Ovary (tissue), 9 donors: ENCODE data around the gene PXDC1. TPM values are rescaled to one million over a fixed set of nuclear protein-coding genes. Genes with fewer than 3 reads are reported as not detected.
"Not testable (repeated sequence)": the region's sequence is repeated elsewhere in the genome, so short reads cannot be mapped to it uniquely, and the experiment has no call there.

Source experiments
- DNase-seq, 5 donors: peaks; one replicate each; pipeline ENCODE4 v3.0.0-alpha.2; 2019 to 2020
- H3K27ac ChIP-seq, 2 donors: fragments of 200-600 bp; one replicate each; pipeline versions ENCODE4 v1.5.1 to v1.8.0; 2019 to 2022
- H3K27me3 ChIP-seq: fragments of 200-600 bp; one replicate; pipeline ENCODE4 v1.8.0; 2022
- H3K36me3 ChIP-seq: fragments of 200-600 bp; sonication (generic); one replicate; pipeline ENCODE4 v1.5.1; 2019
- H3K4me1 ChIP-seq: one replicate; pipeline ENCODE4 v1.8.1; 2013; ENCODE audit warnings: mild to moderate bottlenecking, moderate library complexity; ENCODE audit not compliant: insufficient read depth
- H3K4me3 ChIP-seq: fragments of 200-600 bp; sonication (generic); one replicate; pipeline ENCODE4 v1.5.1; 2017
- H3K9me3 ChIP-seq, 2 donors: fragments of 200-600 bp in 1 of 2; sonication (generic) in 1 of 2; one replicate each; pipeline versions ENCODE4 v1.5.1 to v1.8.1; 2013 to 2019; ENCODE audit warnings: mild to moderate bottlenecking in 1 of 2, moderate library complexity in 1 of 2
- EP300 ChIP-seq: sonication (generic); formaldehyde crosslinking; IDR thresholded peaks from one replicate; pipeline ENCODE4 v1.6.1; 2017; ENCODE audit warnings: antibody characterized with exemption
- POLR2A ChIP-seq: fragments of 450-650 bp; IDR thresholded peaks from one replicate; pipeline ENCODE4 v1.6.1; 2017; ENCODE audit warnings: antibody characterized with exemption, mild to moderate bottlenecking, moderate library complexity
- WGBS, 3 donors: extraction: QIAGEN DNeasy Blood & Tissue Kit in 1 of 3; methylation state at CpG; one replicate each; pipeline versions ENCODE4 v1.1.5 to v1.1.7; 2013 to 2017; 5-methylcytosine and 5-hydroxymethylcytosine counted together
- intact Hi-C, 4 donors: fragments of 100-400 bp; cut with DNase I; formaldehyde crosslinking; loops; one replicate each; pipeline versions ENCODE4 v1.11.0 to v1.15.1; 2022 to 2023
- polyA plus RNA-seq, 2 donors: library from polyadenylated mRNA; stranded (reverse); fragments of 200-250 nt in 1 of 2; fragments of 350-450 nt in 1 of 2; fragmentation: Illumina TruSeq in 1 of 2; extraction: RNeasy Lipid Tissue Mini Kit (QIAGEN cat#74804) in 1 of 2; gene quantifications; one replicate each; pipeline ENCODE4 v1.2.3, GENCODE V29; 2013 to 2014
- total RNA-seq, 7 donors: library from RNA; depleted of rRNA in 2 of 7; stranded (reverse); fragments of >200 nt in 2 of 7; fragmentation: NEBNext Ultra II Directional in 3 of 7; extraction: Animal tissue kit (Norgen Biotek cat#: 25700) in 3 of 7; gene quantifications; one replicate each; pipeline versions ENCODE4 v1.1.0 to v1.2.4, GENCODE V29; 2016 to 2023
- TF ChIP-seq, protein P1 (sequence below), 3 donors: fragments of 450-650 bp in 2 of 3; fragments of 200-600 bp in 1 of 3; IDR thresholded peaks; one replicate each; pipeline versions ENCODE4 v1.5.1 to v1.8.0; 2016 to 2022; ENCODE audit warnings: antibody characterized with exemption in 3 of 3, mild to moderate bottlenecking in 1 of 3
- donor health status: DM: no; HTN: no; CAD: no; lungs with moderate emphysema.
- donor health status: DM: no; HTN: no; CAD: no.
- donor health status: Bipolar disorder and iron deficiency.
- donor health status: DM: yes; HTN: yes; CAD: no.
- donor health status: DM: no; HTN: no; CAD: no.
- donor health status: DM: yes; HTN: yes; CAD: no.

The PXDC1 gene
- total and polyA plus RNA-seq, 9 donors: 16.1 to 49.4 (median 23.4) TPM

GRCh38 chr6:3759646-3760232, 8.2 kb upstream of the PXDC1 start:
- H3K36me3 ChIP-seq: no peaks in the 10 kb centered on the region
- H3K27ac ChIP-seq: no peak overlapping the region
- no peak for DNase-seq
- intact Hi-C loops: no loop called here
- H3K4me1 ChIP-seq: no peaks in the 10 kb centered on the region
- H3K9me3 ChIP-seq: no peaks in the 10 kb centered on the region
- TF ChIP-seq POLR2A (no peak), EP300 (no peak)
- TF ChIP-seq, protein P1, sequence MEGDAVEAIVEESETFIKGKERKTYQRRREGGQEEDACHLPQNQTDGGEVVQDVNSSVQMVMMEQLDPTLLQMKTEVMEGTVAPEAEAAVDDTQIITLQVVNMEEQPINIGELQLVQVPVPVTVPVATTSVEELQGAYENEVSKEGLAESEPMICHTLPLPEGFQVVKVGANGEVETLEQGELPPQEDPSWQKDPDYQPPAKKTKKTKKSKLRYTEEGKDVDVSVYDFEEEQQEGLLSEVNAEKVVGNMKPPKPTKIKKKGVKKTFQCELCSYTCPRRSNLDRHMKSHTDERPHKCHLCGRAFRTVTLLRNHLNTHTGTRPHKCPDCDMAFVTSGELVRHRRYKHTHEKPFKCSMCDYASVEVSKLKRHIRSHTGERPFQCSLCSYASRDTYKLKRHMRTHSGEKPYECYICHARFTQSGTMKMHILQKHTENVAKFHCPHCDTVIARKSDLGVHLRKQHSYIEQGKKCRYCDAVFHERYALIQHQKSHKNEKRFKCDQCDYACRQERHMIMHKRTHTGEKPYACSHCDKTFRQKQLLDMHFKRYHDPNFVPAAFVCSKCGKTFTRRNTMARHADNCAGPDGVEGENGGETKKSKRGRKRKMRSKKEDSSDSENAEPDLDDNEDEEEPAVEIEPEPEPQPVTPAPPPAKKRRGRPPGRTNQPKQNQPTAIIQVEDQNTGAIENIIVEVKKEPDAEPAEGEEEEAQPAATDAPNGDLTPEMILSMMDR (IDR thresholded peaks at IDR 0.05): no peak
- no peaks in the 10 kb centered on the region for H3K27me3 ChIP-seq
- WGBS, 3 donors: 58 to 89% (median 70%) methylated on average over 6 of the region's 6 CpGs
- H3K4me3 ChIP-seq: no peak overlapping the region

GRCh38 chr6:3758842-3759144, 7.3 kb upstream of the PXDC1 start:
- intact Hi-C loops: no loop called here
- H3K27ac ChIP-seq: no peak overlapping the region
- no peak for DNase-seq

GRCh38 chr6:3757998-3758841, 6.7 kb upstream of the PXDC1 start:
- DNase-seq, H3K9me3 ChIP-seq, H3K4me1 ChIP-seq, H3K36me3 ChIP-seq, H3K4me3 ChIP-seq, intact Hi-C loops, H3K27me3 ChIP-seq, H3K27ac ChIP-seq: not testable (repeated sequence)
- WGBS, 3 donors: 96 to 97% (median 97%) methylated on average over 57 of the region's 57 CpGs

More at GRCh38 chr6:3758842-3759144, 7.3 kb upstream of the PXDC1 start:
- Histone ChIP-seq H3K4me3 (no peak overlapping the region), H3K36me3 (no peaks in the 10 kb centered on the region), H3K9me3 (no peaks in the 10 kb centered on the region), H3K27me3 (no peaks in the 10 kb centered on the region), H3K4me1 (no peaks in the 10 kb centered on the region)
- 61 to 89% (median 65%) methylated on average over 7 of the region's 7 CpGs for WGBS, 3 donors
- TF ChIP-seq EP300 (no peak), POLR2A (no peak)
- TF ChIP-seq, protein P1 (IDR thresholded peaks at IDR 0.05): no peak

GRCh38 chr6:3757241-3757641, 5.7 kb upstream of the PXDC1 start:
- Histone ChIP-seq H3K9me3 (no peaks in the 10 kb centered on the region), H3K36me3 (no peaks in the 10 kb centered on the region), H3K27me3 (no peaks in the 10 kb centered on the region), H3K4me1 (no peaks in the 10 kb centered on the region), H3K4me3 (no peak overlapping the region), H3K27ac (no peak overlapping the region)
- WGBS, 3 donors: 85 to 95% (median 88%) methylated on average over 9 of the region's 9 CpGs
- intact Hi-C loops: no loop called here
- TF ChIP-seq EP300 (no peak), POLR2A (no peak)
- TF ChIP-seq, protein P1 (IDR thresholded peaks at IDR 0.05): no peak
- no peak for DNase-seq

- Histone ChIP-seq H3K27ac (no peak overlapping the region), H3K36me3 (no peaks in the 10 kb centered on the region), H3K27me3 (no peaks in the 10 kb centered on the region), H3K9me3 (no peaks in the 10 kb centered on the region), H3K4me3 (no peak overlapping the region), H3K4me1 (no peaks in the 10 kb centered on the region)
- WGBS, 3 donors: 69 to 79% (median 72%) methylated on average over 3 of the region's 3 CpGs
- intact Hi-C loops: no loop called here
- TF ChIP-seq POLR2A: no peak
- TF ChIP-seq EP300: no peak
- TF ChIP-seq, protein P1 (IDR thresholded peaks at IDR 0.05): no peak
- no peak for DNase-seq
Observed at GRCh38 chr6:3756546-3756945, 5.0 kb upstream of the PXDC1 start.
